Spleen (tissue), 11 donors: Measurements from ENCODE around the gene PHACTR4. TPM values are rescaled to one million over a fixed set of nuclear protein-coding genes. Genes with fewer than 3 reads are reported as not detected.

Experiments
- DNase-seq: peaks from one replicate; pipeline ENCODE4 v3.0.0-alpha.2; 2020
- H3K27ac ChIP-seq, 8 donors: fragments of 200-600 bp; sonication (generic) in 7 of 8; 1 replicate in 4 of 8; 2 replicates in 4 of 8; pipeline versions ENCODE4 v1.5.0 to v1.8.0; 2016 to 2021; ENCODE audit warnings: inconsistent platforms in 4 of 8, mild to moderate bottlenecking in 4 of 8, moderate library complexity in 1 of 8
- H3K27me3 ChIP-seq, 7 donors: fragments of 200-600 bp; sonication (generic) in 6 of 7; replicated peaks in 1 of 7; 1 replicate in 4 of 7; 2 replicates in 3 of 7; pipeline versions ENCODE4 v1.5.0 to v1.8.0; 2016 to 2021; ENCODE audit warnings: inconsistent platforms in 3 of 7, mild to moderate bottlenecking in 1 of 7
- H3K36me3 ChIP-seq, 6 donors: fragments of 200-600 bp; sonication (generic) in 5 of 6; 1 replicate in 4 of 6; 2 replicates in 2 of 6; pipeline versions ENCODE4 v1.5.0 to v1.8.0; 2016 to 2021; ENCODE audit warnings: inconsistent platforms in 2 of 6
- H3K4me1 ChIP-seq, 6 donors: fragments of 200-600 bp; sonication (generic) in 5 of 6; 1 replicate in 3 of 6; 2 replicates in 3 of 6; pipeline versions ENCODE4 v1.5.0 to v1.8.0; 2016 to 2021; ENCODE audit warnings: inconsistent platforms in 3 of 6
- H3K4me3 ChIP-seq, 8 donors: fragments of 200-600 bp; sonication (generic) in 7 of 8; 1 replicate in 4 of 8; 2 replicates in 4 of 8; pipeline versions ENCODE4 v1.5.0 to v1.8.0; 2016 to 2021; ENCODE audit warnings: inconsistent platforms in 4 of 8, mild to moderate bottlenecking in 4 of 8, moderate library complexity in 2 of 8
- H3K9me3 ChIP-seq, 8 donors: fragments of 200-600 bp; sonication (generic) in 7 of 8; 1 replicate in 4 of 8; 2 replicates in 4 of 8; pipeline versions ENCODE4 v1.5.0 to v1.8.0; 2016 to 2021; ENCODE audit warnings: inconsistent platforms in 4 of 8
- POLR2A ChIP-seq, 3 donors: fragments of 450-650 bp; IDR thresholded peaks; one replicate each; pipeline ENCODE4 v1.5.1; 2017; ENCODE audit warnings: antibody characterized with exemption in 3 of 3, mild to moderate bottlenecking in 1 of 3
- POLR2AphosphoS5 ChIP-seq, 3 donors: sonication (generic); formaldehyde crosslinking; IDR thresholded peaks; one replicate each; pipeline ENCODE4 v1.5.1; 2017; ENCODE audit warnings: antibody characterized with exemption in 3 of 3
- WGBS, 5 donors: extraction: QIAGEN DNeasy Blood & Tissue Kit in 3 of 5; methylation state at CpG; one replicate each; pipeline versions ENCODE4 v1.1.5 to v1.1.7; 2013 to 2018; 5-methylcytosine and 5-hydroxymethylcytosine counted together
- intact Hi-C: fragments of 100-400 bp; cut with DNase I; formaldehyde crosslinking; loops from one replicate; pipeline ENCODE4 v1.15.0; 2023; ENCODE audit warnings: low total_unique reads
- polyA plus RNA-seq, 3 donors: library from polyadenylated mRNA; stranded (reverse); fragments of 200-250 nt; gene quantifications; one replicate each; pipeline ENCODE4 v1.2.1, GENCODE V29; 2013
- total RNA-seq, 7 donors: library from RNA; depleted of rRNA in 3 of 7; stranded (reverse); fragments of >200 nt in 3 of 7; fragmentation: NEBNext Ultra II Directional in 4 of 7; extraction: Animal tissue kit (Norgen Biotek cat#: 25700) in 4 of 7; gene quantifications; one replicate each; pipeline versions ENCODE4 v1.1.0 to v1.2.1, GENCODE V29; 2016 to 2021
- TF ChIP-seq, protein P1 (sequence below), 11 experiments: fragments of 200-600 bp in 7 of 11; fragments of 450-650 bp in 4 of 11; sonication (generic) in 4 of 11; IDR thresholded peaks in 8 of 11; conservative IDR thresholded peaks in 3 of 11; 1 replicate in 7 of 11; 2 replicates in 4 of 11; pipeline versions ENCODE4 v1.4.0 to v1.8.0; 2016 to 2021; ENCODE audit warnings: antibody characterized with exemption in 11 of 11, inconsistent platforms in 4 of 11, mild to moderate bottlenecking in 1 of 11
- donor health status: healthy with polysubstance abuse.
- donor health status: DM: no; HTN: no; CAD: no; lungs with moderate emphysema.
- donor health status: DM: no; HTN: no; CAD: no.
- donor health status: Bipolar disorder and iron deficiency.
- donor health status: healthy.
- donor health status: DM: no; HTN: no; CAD: no.
- donor health status: DM: yes; HTN: yes; CAD: no.

PHACTR4 gene
- total and polyA plus RNA-seq, 10 donors: 8.2 to 55.9 (median 31.3) TPM

DNA sequence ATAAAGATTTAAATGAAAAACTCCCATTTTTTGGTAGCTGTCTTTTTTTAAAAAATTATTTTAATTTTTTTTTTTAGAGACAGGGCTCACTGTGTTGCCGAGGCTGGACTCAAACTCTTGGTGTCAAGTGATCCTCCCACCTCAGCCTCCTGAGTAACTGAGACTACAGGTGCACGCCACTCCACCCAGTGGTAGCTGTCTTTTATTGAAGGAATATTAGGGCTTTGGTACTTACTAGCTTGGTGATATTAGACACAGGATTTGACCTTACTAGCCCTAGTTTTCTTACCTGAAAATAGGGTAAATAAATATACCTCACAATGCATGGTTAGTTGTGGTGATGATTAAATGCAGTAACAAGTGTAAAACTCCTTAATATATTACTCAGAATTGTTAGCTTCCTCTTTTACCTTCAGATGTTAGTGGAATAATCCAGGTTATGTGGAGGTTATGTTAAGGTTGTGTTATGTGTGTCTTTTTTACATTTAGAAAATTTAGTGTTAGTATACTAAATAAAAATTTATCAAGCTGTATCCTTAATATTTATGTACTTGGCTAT is 66.8 kb downstream of the PHACTR4 start:
- WGBS, 5 donors: 70 to 95% (median 84%) methylated on average over 2 of the region's 2 CpGs
- Histone ChIP-seq H3K4me1 (peaks cover 0 to 46% (median 19%) of the 10 kb centered on the region in 6 donors), H3K4me3 (no peak overlapping the region), H3K36me3 (peaks cover 0 to 6% (median 0%) of the 10 kb centered on the region in 6 donors), H3K27me3 (no peaks in the 10 kb centered on the region), H3K9me3 (no peaks in the 10 kb centered on the region), H3K27ac (peak overlapping the region in 2 of 8 donors; percentile 62 to 65)
- no peak for DNase-seq
- no peak for TF ChIP-seq POLR2A (IDR thresholded peaks at IDR 0.05)
- TF ChIP-seq, protein P1, sequence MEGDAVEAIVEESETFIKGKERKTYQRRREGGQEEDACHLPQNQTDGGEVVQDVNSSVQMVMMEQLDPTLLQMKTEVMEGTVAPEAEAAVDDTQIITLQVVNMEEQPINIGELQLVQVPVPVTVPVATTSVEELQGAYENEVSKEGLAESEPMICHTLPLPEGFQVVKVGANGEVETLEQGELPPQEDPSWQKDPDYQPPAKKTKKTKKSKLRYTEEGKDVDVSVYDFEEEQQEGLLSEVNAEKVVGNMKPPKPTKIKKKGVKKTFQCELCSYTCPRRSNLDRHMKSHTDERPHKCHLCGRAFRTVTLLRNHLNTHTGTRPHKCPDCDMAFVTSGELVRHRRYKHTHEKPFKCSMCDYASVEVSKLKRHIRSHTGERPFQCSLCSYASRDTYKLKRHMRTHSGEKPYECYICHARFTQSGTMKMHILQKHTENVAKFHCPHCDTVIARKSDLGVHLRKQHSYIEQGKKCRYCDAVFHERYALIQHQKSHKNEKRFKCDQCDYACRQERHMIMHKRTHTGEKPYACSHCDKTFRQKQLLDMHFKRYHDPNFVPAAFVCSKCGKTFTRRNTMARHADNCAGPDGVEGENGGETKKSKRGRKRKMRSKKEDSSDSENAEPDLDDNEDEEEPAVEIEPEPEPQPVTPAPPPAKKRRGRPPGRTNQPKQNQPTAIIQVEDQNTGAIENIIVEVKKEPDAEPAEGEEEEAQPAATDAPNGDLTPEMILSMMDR (IDR thresholded peaks at IDR 0.05 in 8 of 11, conservative IDR thresholded peaks at IDR 0.05 in 3 of 11): no peak
- TF ChIP-seq POLR2AphosphoS5 (IDR thresholded peaks at IDR 0.05): no peak
- intact Hi-C loops: no loop called here

DNA sequence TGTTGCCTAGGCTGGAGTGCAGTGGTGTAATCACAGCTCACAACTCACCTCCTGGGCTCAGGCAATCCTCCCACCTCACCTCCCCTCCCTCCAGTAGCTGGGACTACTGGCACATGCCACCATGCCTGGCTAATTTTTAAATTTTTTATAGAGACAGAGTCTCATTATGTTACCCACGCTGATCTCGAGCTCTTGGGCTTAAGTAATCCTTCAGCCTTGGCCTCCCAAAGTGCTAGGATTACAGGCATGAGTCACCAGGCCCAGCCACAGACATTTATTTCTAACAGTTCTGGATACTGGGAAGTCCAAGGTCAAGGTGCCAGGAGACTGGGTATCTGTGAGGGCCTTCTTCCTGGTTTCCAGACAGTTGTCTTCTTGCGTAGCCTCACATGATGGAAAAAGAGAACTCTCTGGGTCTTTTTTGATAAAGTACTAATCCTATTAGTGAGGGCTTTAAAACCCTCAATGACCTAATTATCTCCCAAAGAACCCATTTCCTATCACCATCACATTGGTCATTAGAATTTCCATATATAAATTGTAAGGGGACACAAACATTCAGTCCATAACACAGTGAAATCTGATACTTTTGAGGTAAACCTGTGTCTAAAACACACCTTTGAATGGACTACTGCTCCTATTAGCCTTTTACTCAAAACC is 67.9 kb downstream of the PHACTR4 start:
- Histone ChIP-seq H3K4me3 (peak overlapping the region in 4 of 8 donors; percentile 4 to 62 (median 42)), H3K36me3 (peaks cover 0 to 6% (median 0%) of the 10 kb centered on the region in 6 donors), H3K27ac (peak overlapping the region in 7 of 8 donors; percentile 62 to 79 (median 76)), H3K4me1 (peaks cover 0 to 46% (median 19%) of the 10 kb centered on the region in 6 donors), H3K27me3 (no peaks in the 10 kb centered on the region), H3K9me3 (no peaks in the 10 kb centered on the region)
- 52 to 69% (median 63%) methylated on average over 3 of the region's 3 CpGs for WGBS, 5 donors
- DNase-seq: no peak
- intact Hi-C loops: no loop called here
- TF ChIP-seq POLR2A (IDR thresholded peaks at IDR 0.05) (no peak), POLR2AphosphoS5 (IDR thresholded peaks at IDR 0.05) (no peak)
- TF ChIP-seq, protein P1 (IDR thresholded peaks at IDR 0.05 in 8 of 11, conservative IDR thresholded peaks at IDR 0.05 in 3 of 11): no peak

DNA sequence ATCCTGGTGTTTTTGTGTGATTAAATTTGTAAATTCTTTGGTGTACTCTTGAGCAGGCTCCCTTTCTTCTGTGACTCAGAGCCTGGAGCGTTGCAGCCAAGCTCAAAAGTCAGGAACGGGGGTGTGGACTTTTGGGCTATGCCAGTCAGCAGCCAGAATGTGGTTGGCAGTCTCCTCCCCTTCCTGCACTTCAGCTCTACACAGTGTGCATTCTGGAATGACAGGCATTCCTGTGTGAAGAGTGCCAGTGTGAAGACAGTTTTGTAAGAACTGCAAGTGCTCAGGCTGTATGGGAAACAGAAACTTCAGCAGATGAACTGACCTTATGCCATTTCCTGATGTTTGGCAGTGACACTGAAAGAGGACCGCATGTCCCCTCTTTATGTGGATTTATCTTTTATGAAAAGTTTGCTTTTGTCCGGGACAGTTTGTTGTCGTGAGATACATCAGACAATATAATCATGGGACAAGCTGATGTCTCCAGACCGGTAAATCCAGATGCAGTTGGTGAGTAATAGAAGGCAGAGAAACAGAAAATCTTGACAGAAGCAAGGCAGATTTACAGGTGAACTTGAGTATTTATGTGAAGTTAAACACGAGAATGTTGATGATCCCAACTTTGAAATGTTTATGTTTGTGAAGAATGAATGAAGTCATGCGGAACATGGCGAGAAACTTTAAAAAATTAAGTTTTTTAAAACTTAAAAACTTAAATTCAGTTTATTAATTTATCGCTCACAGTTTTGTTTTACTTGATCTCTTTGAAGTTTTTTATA is 68.6 kb downstream of the PHACTR4 start:
- DNase-seq: peak; percentile 73
- intact Hi-C loops: no loop called here
- peak in 1 of 3 donors; percentile 79 for TF ChIP-seq POLR2A (IDR thresholded peaks at IDR 0.05)
- peak in 2 of 3 donors; percentile 79 to 94 for TF ChIP-seq POLR2AphosphoS5 (IDR thresholded peaks at IDR 0.05)
- TF ChIP-seq, protein P1 (IDR thresholded peaks at IDR 0.05 in 8 of 11, conservative IDR thresholded peaks at IDR 0.05 in 3 of 11): no peak
- Histone ChIP-seq H3K27ac (peak overlapping the region in 7 of 8 donors; percentile 62 to 79 (median 76)), H3K27me3 (no peaks in the 10 kb centered on the region), H3K9me3 (no peaks in the 10 kb centered on the region), H3K4me1 (peaks cover 0 to 40% (median 19%) of the 10 kb centered on the region in 6 donors), H3K4me3 (peak overlapping the region; percentile 0 to 62 (median 32)), H3K36me3 (peaks cover 0 to 6% (median 0%) of the 10 kb centered on the region in 6 donors)
- WGBS, 5 donors: 31 to 41% (median 36%) methylated on average over 10 of the region's 10 CpGs
